Measurements from ENCODE around the gene ALKBH4.
A peak's percentile ranks its signal among the peaks of the same experiment; 100 is the strongest.
"Not testable (repeated sequence)": the region's sequence is repeated elsewhere in the genome, so short reads cannot be mapped to it uniquely, and the experiment has no call there.

Gene ALKBH4

DNA sequence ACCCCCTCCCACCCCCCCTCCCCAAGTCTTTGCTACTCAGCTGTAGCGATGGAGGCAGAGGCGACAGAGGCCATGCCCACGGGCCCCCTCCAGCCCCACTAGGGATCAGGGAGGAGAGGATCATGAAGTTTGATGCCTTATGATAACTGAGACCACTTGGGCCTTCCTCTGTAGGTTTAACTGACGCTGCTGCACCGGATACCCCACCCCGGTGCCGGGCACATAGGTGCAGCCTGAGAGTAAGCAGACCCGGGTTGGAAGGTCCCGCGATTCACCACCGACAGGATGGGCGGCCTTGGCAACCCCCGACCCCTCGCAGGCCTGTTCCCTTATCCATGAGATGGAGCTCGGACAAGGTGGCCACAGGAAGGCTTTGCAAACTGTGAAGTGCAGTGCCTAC is 29.4 kb upstream of the ALKBH4 start:
- H3K27ac Mint-ChIP-seq (ENCODE audit: low read depth); H3K4me1 Mint-ChIP-seq; H3K4me3 Mint-ChIP-seq; H3K27me3 Mint-ChIP-seq; H3K9me3 Mint-ChIP-seq; H3K36me3 Mint-ChIP-seq (ENCODE audit: insufficient read depth): not testable (repeated sequence)
- DNase-seq (ENCODE audit: low spot score in 2 of 2), result peak in 1 of 2 donors; percentile 29
- ATAC-seq (replicated peaks; ENCODE audit: extremely low read depth, poor library complexity, severe bottlenecking), result peak; percentile 4

DNA sequence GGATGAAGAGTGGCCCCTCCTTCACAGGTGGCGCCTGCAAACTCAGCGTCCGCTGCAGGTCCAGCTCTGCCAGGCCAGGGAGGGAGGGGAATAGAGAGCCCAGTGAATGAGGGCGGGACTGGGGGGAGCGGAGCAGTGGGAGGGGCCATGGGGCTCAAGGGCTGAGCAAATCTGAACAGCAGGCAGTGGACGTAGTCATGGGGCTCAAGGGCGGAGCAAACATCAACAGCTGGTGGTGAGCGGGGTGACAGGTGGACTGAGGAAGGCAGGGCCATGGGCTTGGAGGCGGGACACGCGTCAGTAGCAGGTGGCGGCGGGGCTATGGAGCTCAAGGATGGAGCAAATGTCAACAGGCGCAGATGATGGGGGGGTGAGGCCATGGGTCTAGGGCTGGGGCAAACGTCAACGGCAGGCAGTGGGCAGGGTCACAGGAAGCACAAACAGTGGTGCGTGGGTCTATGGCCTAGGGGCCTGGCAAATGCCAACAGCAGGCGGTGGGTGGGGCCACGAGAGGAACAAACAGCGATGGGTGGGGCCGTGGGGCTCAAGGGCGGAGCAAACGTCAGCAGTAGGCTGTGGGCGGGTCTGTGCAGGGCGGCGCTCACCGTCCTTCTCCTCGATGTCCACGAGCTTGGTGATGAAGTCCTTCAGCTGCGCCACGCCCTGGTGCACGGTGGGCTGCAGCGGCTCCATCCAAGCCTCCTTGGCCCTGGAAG is 28.7 kb upstream of the ALKBH4 start:
- H3K36me3 Mint-ChIP-seq (ENCODE audit: insufficient read depth); DNase-seq (ENCODE audit: low spot score in 2 of 2); H3K9me3 Mint-ChIP-seq; H3K27me3 Mint-ChIP-seq; H3K4me3 Mint-ChIP-seq; H3K4me1 Mint-ChIP-seq; H3K27ac Mint-ChIP-seq (ENCODE audit: low read depth): not testable (repeated sequence)
- ATAC-seq (replicated peaks; ENCODE audit: extremely low read depth, poor library complexity, severe bottlenecking), result peak; percentile 26

DNA sequence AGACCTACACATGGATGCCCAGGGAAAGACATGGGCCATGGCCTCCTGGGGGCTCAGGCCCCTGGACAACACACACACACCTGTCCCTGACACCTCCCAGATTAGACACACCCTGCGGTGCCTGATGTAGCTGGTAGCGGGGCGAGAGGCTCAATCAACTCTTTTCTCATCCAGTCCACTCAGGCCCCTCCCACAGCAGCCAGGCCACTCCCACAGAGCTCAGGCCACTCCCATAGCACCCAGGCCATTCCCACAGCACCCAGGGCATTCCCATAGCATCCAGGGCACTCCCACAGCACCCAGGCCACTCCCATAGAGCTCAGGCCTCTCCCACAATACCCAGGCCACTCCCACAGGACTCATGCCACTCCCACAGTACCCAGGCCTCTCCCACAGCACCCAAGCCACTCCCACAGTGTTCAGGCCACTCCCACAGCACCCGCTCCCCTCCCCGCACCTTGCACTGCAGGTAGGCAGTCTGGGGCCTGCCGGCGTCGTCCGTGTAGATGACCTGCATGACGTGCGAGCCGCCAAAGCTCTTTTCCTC is 25.9 kb upstream of the ALKBH4 start:
- ATAC-seq (replicated peaks; ENCODE audit: extremely low read depth, poor library complexity, severe bottlenecking) (peak; percentile 17), DNase-seq (ENCODE audit: low spot score in 2 of 2) (peak; percentile 46 to 49)
- H3K27me3 Mint-ChIP-seq; H3K4me3 Mint-ChIP-seq; H3K4me1 Mint-ChIP-seq; H3K36me3 Mint-ChIP-seq (ENCODE audit: insufficient read depth); H3K27ac Mint-ChIP-seq (ENCODE audit: low read depth); H3K9me3 Mint-ChIP-seq: not testable (repeated sequence)

DNA sequence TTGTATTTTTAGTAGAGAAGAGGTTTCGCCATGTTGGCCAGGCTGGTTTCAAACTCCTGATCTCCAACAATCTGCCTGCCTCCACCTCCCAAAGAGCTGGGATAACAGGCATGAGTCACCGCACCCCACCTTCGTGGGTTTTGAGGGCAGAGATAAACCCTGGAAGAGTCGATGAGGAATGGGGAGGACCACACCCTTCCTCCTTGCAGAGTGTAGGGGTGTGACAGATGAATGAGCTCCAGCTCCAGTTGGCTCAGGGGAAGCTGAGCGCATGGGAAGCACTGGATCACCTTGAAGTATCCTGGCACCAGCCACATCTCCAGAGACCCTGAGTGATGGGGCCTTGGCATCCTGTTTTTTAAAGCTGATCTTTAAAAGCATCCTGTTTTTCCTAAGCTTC is 19.7 kb upstream of the ALKBH4 start:
- not testable (repeated sequence) for DNase-seq (ENCODE audit: low spot score in 2 of 2); H3K9me3 Mint-ChIP-seq; ATAC-seq (replicated peaks; ENCODE audit: extremely low read depth, poor library complexity, severe bottlenecking); H3K36me3 Mint-ChIP-seq (ENCODE audit: insufficient read depth); H3K27me3 Mint-ChIP-seq; H3K4me1 Mint-ChIP-seq; H3K4me3 Mint-ChIP-seq; H3K27ac Mint-ChIP-seq (ENCODE audit: low read depth)

DNA sequence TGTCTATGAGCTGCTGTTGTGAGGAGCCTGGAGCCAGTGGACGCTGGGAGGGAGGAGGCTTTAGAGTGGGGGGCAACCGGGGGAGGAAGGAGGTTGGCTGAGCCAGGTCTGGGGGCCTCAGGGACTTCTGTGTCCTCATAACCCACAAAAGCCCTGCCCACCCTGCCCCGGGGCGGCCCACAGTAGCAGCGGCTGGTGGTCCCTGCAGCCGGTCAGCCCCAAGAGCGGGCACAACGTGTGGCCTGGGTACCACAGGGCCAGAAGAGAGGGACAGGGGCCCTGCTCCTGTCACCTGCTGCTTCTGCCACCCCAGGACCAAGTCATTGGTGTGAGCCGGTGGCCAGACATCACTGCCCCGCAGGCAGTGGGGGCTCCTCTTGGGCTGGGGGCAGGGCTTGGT is 17.3 kb upstream of the ALKBH4 start:
- H3K9me3 Mint-ChIP-seq; ATAC-seq (replicated peaks; ENCODE audit: extremely low read depth, poor library complexity, severe bottlenecking); H3K4me3 Mint-ChIP-seq; H3K4me1 Mint-ChIP-seq; H3K27ac Mint-ChIP-seq (ENCODE audit: low read depth); H3K36me3 Mint-ChIP-seq (ENCODE audit: insufficient read depth); H3K27me3 Mint-ChIP-seq: not testable (repeated sequence)
- DNase-seq (ENCODE audit: low spot score in 2 of 2), result peak in 1 of 2 donors; percentile 16

DNA sequence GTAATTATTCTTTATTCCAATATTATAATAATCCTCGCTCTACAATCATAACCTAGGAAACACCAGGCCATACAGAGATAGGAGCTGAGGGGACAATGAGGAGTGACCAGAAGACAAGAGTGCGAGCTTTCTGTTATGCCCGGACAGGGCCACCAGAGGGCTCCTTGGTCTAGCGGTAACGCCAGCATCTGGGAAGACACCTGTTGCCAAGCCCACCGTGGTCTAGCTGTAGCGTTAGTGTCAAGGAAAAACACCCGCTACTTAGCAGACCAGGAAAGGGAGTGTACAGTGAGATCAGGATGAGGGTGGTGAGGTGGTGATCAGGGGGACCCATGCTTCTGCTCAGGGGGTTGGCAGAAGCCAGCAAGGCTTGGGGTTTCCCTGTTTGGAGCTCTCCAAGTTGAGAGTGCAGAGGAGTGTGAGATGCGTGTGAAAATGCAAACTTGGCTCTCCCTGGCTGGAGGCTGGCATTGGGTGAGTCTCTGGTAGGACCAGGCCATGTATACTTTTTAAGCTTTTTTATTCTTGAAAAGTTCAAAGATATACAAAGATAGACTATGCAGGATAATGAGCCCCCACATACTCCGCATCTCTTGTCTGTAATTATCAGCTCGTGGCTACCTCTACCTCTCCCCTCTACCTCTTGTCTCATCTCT is 15.4 kb upstream of the ALKBH4 start:
- peak in 1 of 2 donors; percentile 12 for DNase-seq (ENCODE audit: low spot score in 2 of 2)
- H3K27me3 Mint-ChIP-seq; H3K27ac Mint-ChIP-seq (ENCODE audit: low read depth); H3K4me3 Mint-ChIP-seq; H3K9me3 Mint-ChIP-seq; H3K36me3 Mint-ChIP-seq (ENCODE audit: insufficient read depth); H3K4me1 Mint-ChIP-seq; ATAC-seq (replicated peaks; ENCODE audit: extremely low read depth, poor library complexity, severe bottlenecking): not testable (repeated sequence)

DNA sequence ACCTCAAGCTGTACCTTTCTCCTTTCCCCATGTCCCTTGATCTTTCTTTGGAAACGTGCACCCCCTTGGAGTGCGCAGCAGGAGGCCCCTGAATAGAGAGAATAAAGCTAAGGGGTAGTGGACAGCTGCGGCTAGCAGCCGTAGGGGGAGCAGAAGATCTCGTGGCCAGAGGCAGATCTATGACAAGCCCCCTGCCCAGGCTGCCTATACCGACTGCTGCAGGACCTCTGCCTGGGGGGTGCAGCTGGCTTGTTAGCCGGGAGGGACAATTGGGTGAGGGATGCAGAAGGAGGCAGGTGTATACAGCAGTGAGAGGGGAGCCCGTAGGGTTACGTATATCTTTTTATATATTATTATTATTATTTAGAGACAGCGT is 14.5 kb upstream of the ALKBH4 start:
- not testable (repeated sequence) for DNase-seq (ENCODE audit: low spot score in 2 of 2); H3K4me1 Mint-ChIP-seq; H3K27me3 Mint-ChIP-seq; H3K27ac Mint-ChIP-seq (ENCODE audit: low read depth); H3K9me3 Mint-ChIP-seq; H3K36me3 Mint-ChIP-seq (ENCODE audit: insufficient read depth)
- peak overlapping the region; percentile 79 for H3K4me3 Mint-ChIP-seq
- peak; percentile 3 for ATAC-seq (replicated peaks; ENCODE audit: extremely low read depth, poor library complexity, severe bottlenecking)

DNA sequence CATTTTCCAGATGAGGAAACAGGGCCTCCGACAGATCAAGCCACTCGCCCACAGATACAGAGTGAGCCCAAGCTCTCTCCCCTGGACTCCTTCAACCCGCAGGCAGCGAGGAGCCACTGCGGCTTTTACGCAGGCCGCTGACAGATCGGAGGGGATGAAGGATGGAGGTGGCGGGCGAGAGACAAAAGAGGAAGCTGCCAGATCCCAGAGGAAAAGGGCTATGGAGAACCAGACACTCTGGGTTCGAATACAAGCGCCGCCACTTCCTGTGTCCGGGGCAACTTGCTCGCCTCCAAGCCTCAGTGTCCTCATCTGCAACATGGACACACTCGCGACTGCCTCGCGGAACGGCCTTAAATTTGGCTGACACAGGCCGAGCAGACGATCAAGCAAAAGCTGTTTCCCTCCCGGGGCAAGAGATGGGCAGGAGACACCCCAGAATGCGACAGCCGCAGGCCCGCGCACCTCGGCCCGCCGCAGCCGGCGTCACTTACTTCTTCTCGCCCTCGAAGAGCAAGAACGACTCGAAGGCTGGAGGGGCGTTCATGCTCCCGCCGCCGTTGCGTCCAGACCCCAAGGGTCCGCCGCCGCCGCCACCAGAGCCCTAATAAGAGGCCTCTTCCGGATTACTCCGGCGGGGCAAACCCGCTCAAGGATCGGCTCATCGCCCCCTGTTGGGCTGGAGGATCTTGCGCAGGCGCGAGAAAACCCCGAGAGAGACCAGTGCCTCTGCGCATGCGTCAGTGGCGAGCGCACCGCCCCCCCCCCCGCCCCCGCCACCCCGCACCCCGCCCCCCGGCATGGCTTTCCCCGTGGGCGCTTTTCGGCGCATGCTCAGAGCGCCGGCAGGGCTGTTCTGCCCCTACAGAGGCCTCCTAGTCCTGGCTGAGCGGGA is 13.9 kb upstream of the ALKBH4 start, which contains the start of gene POLR2J:
Gene POLR2J (minus strand): TSS at position 609 of the 895 bp plus-strand sequence. CDS start 62 bp downstream, at position 547.
- DNase-seq (ENCODE audit: low spot score in 2 of 2) (peak; percentile 69 to 94), ATAC-seq (replicated peaks; ENCODE audit: extremely low read depth, poor library complexity, severe bottlenecking) (peak; percentile 83)
- Mint-ChIP-seq H3K4me3 (peak within 1 kb of the TSS; percentile 79), H3K27ac (ENCODE audit: low read depth) (peak within 1 kb of the TSS; percentile 71)
- H3K9me3 Mint-ChIP-seq; H3K36me3 Mint-ChIP-seq (ENCODE audit: insufficient read depth); H3K4me1 Mint-ChIP-seq; H3K27me3 Mint-ChIP-seq: not testable (repeated sequence)

DNA sequence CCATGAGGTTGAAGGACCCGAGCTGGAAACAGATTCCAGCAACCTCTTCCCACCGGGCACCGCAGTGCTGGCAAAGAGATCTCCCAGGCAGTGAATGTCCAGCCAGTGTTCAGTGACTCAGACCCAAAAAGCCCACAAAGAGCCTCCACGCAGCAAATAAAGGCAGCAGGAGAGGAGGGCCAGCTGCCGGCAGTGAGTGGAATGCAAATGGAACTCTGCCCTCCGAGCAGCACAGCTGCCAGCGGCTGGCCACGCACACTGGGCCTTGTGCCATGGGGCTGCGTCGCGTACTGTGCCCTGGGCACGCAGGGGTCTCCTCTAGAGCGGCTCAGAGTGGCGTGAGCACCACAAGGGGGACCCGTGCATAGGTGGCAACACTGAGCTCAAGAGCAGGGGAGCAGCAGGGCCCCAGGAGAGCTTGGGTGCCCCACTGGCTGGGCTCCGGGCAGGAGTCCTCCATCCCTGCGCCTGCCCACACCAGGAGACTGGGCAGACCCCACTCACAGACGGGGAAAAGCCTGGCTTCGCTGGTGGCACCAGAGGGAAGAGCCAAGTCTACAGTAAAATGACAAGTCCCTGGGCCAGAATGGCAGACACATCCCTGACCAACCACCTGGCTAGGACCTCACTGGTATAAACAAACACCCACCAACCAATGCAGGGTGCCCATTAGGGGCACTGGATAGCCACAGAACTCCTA is 10.2 kb upstream of the ALKBH4 start:
- not testable (repeated sequence) for H3K9me3 Mint-ChIP-seq; H3K27ac Mint-ChIP-seq (ENCODE audit: low read depth); H3K4me3 Mint-ChIP-seq; H3K4me1 Mint-ChIP-seq; ATAC-seq (replicated peaks; ENCODE audit: extremely low read depth, poor library complexity, severe bottlenecking); H3K27me3 Mint-ChIP-seq
- peaks cover 21% of the 10 kb centered on the region for H3K36me3 Mint-ChIP-seq (ENCODE audit: insufficient read depth)
- peak in 1 of 2 donors; percentile 3 for DNase-seq (ENCODE audit: low spot score in 2 of 2)

DNA sequence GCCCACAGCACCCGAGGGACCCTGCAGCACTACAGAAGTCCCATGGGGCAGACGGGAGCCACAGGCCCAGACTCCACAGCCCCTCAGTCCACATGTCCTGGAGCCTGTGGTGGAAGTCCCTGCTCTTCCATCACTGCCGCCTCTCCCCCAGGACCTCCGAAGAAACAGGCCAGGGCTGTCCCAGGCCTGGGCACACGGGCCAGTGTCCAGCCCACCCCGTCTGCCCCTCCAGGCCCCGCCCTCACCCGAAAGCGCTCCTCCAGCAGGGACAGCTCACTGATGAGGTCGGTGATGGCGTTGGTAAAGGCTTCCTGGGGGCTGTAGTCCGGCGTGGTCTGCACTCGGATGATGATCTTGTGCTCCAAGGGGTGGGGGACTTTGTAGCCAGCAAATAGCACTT is 9.5 kb upstream of the ALKBH4 start:
- peak in 1 of 2 donors; percentile 8 for DNase-seq (ENCODE audit: low spot score in 2 of 2)

DNA sequence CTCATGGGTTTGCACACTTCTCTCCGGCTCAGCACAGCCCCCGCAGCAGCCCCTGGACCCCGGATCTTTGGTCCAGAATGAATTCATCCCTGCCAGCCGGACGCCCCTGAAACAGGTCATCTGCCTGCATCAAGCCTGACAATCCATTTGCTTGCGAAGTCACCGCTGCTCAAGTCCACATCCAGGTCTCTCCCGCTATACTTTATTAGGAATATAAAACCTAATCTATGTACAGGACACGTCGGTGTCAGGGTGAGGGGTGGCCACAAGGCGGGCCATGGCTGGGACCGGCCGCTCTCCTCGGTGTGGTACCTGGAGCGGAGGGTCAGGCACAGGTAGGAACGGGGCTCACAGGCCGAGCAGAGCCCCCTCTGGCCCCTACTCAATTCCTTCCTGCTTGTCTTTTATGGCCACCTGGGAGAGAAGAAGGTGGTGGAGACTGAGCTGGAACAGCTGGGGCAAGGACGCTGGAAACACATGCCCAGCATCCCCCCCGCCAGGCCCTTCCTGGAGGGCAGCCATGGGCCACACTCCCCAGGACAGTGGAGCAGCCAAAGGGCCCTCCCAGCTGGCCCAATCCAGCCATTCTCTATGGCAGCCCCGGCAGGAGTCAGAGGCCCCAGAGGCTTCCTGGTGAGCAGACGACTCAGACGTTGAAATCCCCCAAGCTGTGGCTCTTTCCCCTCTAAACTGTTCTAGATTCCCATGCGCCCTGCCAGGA is 8.8 kb upstream of the ALKBH4 start:
- peaks cover 18% of the 10 kb centered on the region for H3K36me3 Mint-ChIP-seq (ENCODE audit: insufficient read depth)
- no peak overlapping the region for H3K27ac Mint-ChIP-seq (ENCODE audit: low read depth)
- no peaks in the 10 kb centered on the region for H3K27me3 Mint-ChIP-seq
- ATAC-seq (replicated peaks; ENCODE audit: extremely low read depth, poor library complexity, severe bottlenecking) (no peak), DNase-seq (ENCODE audit: low spot score in 2 of 2) (no peak)
- H3K4me3 Mint-ChIP-seq, result no peak overlapping the region
- no peaks in the 10 kb centered on the region for H3K4me1 Mint-ChIP-seq
- H3K9me3 Mint-ChIP-seq, result no peaks in the 10 kb centered on the region

More for the DNA sequence above, 9.5 kb upstream of the ALKBH4 start:
- H3K36me3 Mint-ChIP-seq (ENCODE audit: insufficient read depth), result peaks cover 22% of the 10 kb centered on the region
- H3K4me3 Mint-ChIP-seq; H3K27ac Mint-ChIP-seq (ENCODE audit: low read depth); ATAC-seq (replicated peaks; ENCODE audit: extremely low read depth, poor library complexity, severe bottlenecking); H3K4me1 Mint-ChIP-seq; H3K27me3 Mint-ChIP-seq; H3K9me3 Mint-ChIP-seq: not testable (repeated sequence)

All from central memory CD8-positive, alpha-beta T cell (primary cell).